ENCODE results near the gene RABGGTA.
"Not testable (repeated sequence)": the region's sequence is repeated elsewhere in the genome, so short reads cannot be mapped to it uniquely, and the experiment has no call there.

RABGGTA gene

GRCh38 chr14:24240110-24240918 is 31.1 kb downstream of the RABGGTA start:
- DNase-seq (ENCODE audit: low read depth), result no peak

DNA sequence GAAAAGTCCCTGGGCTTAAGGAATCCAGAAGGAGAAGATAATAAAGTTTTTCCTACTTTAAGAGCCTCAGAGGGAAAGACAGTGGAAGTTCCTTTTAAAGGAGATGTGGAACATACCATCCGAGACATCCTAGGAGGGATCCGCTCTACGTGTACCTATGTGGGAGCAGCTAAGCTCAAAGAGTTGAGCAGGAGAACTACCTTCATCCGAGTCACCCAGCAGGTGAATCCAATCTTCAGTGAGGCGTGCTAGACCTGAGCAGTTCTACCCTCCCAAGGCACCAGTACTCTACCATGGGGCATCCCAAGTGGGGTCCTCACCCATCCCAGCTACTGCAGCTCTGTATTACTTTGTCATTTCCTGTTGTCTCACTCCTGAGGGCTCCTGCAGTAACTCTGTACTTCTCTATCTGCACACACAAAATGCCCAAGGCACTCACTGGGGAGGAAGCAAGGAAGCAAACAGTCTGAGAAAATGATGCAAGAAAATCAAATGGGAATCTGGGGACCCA is 32.8 kb downstream of the RABGGTA start:
- DNase-seq (ENCODE audit: low read depth), result no peak

- peak; percentile 22 for DNase-seq (ENCODE audit: low read depth)
Observed at GRCh38 chr14:24238123-24238522, 33.3 kb downstream of the RABGGTA start.

DNA sequence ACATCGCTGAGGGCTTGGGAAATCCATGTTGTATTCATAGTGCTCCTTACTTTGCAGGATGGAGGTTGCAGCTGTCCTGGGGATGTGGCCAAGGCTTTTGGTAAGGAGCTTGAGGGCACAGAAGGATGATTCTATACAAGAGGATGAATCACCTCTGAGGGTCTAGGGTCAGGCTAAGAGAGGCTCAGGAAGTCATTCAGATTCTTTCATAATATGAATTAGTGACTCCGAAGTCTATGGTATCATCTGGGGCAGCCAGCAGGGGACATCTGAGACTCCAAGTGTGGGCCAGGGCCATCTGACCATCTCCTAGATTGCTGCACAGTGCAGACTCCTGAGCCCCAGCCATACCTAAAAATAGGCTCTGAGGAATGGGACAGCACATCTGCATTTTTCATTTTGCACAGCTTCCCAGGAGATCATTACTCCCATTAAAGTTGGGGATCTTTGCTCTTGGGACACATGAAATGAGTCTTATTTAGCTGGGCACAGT is 33.9 kb downstream of the RABGGTA start:
- DNase-seq (ENCODE audit: low read depth), result peak; percentile 27

DNA sequence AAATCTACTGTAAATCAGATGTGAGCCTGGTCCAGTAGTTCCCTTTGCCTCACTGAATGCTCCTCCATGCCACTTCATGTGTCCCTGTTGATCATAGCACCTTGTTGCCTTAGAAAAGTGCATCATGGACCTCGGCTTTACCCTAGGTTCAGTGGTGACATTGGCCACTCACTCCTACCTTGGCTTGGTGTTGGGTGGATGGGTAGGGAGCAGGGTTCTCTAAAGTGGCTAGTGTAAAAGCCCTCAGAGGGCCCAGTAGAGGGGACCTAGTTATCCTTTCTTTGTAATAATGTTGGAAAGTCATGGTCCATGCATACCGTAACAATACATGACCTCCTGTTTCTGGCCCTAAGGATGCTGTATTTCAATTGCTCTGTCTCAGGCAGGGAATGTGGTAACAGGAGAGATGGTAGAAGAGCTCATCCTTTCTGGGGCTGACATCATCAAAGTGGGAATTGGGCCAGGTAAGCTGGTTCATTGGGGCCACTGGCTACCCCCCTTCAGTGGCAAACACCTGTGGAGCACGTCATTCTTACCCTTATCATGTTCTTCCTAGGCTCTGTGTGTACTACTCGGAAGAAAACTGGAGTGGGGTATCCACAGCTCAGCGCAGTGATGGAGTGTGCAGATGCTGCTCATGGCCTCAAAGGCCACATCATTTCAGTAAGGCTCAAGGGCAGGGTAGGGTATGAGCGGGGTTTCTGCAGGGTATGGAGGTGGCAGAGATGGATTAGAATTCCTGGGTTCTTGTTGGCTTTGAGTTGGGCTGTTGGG is 34.5 kb downstream of the RABGGTA start:
- no peak for DNase-seq (ENCODE audit: low read depth)

DNA sequence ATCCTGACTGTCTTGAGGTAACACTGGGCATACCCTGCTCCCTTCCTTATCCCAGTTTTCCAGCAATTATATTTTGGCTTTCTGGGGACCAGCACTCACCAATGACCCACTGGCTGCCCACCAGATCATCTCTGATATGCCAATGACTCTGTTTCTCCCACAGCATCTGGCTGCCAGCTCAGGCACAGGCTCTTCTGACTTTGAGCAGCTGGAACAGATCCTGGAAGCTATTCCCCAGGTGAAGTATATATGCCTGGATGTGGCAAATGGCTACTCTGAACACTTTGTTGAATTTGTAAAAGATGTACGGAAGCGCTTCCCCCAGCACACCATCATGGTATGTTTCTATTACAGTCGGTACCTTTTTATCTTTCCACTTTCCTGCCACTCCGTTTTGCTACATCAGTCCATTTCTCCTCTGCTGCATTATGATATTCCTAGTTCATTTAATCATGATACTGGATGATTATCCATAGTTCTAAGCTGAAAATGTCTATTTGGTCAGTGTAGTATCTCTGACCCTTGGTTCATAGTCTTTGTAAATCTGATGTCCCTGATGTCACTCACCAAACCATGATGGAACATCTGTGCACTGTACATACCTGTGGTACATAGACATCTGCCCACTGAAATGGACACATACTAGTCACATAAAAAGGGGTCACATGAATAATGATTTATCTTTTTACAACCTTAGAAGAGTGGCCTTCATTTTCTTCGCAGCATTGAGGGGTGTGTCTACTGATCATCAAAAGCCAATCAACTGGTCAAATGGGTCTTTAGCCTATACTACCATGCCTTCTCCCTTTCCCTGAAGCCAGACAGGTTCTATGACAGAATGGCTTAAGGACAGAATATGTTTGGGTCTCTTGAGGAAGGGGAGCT is 35.4 kb downstream of the RABGGTA start:
- no peak for DNase-seq (ENCODE audit: low read depth)

GRCh38 chr14:24234095-24235005 is 37.0 kb downstream of the RABGGTA start:
- no peak for DNase-seq (ENCODE audit: low read depth)

DNA sequence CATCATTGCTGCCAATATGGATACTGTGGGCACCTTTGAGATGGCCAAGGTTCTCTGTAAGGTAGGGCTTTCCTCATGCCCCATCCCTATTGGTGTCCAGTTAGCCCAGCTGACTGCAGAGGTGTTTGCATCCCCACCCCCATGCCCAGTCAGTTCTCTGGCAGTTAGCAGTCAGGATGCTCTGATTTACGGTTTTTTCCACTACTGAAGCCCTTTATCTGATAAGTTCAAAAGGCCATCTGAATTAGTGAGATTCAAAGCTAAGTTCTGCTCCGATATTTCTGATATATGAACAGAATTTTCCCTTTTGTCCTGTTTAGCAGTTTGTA is 37.9 kb downstream of the RABGGTA start:
- DNase-seq (ENCODE audit: low read depth), result peak; percentile 12

DNA sequence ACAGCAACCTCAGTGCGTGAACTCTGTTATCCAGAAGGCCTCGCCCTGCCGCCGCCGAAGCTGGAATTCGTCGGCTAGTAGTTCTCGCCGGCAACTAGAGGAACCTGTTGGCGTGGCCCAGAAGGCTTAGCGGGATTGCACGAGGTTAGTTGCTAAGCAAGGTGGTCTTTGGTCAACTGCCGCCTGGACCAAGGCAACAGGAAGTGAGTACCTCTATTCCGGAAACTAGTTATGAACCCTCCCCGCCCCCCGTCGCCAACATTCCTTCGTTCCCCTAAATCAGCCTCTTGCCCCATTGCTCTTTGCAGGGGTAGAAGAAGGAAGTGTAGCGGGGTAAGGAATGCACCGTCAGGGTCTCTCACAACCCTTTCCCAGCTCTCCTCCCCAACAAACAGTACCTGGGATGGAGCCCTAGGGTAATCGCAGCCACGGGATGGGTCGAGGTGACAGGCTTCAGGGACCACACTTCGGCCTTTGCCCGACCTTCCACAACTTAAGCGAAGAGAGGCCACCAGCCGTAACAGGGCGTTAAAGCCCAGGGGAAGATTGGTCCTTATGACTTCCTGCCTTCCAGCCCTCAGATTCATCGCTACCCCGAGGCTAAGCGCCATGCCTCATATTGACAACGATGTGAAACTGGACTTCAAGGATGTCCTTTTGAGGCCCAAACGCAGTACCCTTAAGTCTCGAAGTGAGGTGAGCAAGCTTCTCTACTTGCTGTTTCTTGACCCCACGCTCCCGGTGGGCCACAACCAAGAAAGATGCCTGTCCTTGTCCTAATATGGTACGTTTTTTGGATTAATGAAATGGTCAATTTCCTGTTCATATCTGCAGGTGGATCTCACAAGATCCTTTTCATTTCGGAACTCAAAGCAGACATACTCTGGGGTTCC is 38.5 kb downstream of the RABGGTA start, which contains the start of gene GMPR2:
Gene GMPR2, plus strand, starts transcription at position 285 of the 893 bp plus-strand sequence. Its CDS starts 325 bp downstream, at position 610.
- no peak for DNase-seq (ENCODE audit: low read depth)

DNA sequence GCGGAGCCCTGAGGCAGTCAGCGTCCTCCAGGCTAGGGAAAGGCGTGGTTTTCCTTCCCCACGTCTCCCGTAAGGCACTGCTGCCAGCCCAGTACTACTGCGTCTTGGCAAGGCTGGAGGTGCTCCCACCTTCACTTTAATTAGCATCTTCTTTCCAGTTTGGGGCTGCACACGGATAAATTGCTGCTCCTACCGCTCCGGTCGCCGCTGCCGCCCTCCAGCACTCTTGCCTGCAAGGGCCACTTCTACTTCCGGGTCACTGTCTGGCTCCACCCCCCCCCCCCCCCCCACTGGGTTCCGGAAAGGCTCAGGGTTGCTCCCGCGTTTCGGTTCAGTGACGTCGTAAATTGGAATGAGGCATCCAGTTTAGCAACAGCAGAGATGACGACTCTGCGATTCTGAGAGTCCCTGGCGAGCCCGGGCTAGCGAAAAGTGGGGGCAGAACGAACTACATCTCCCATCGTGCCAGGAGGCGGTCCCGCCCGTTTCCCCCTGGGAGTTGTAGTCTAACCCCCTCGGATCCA is 39.2 kb downstream of the RABGGTA start, which contains the start of gene NEDD8:
Gene NEDD8, minus strand, starts transcription at position 247 of the 524 bp plus-strand sequence. Its CDS starts 100 bp downstream, at position 147.
- peak; percentile 94 for DNase-seq (ENCODE audit: low read depth)

GRCh38 chr14:24231263-24232120 is 39.9 kb downstream of the RABGGTA start:
- no peak for DNase-seq (ENCODE audit: low read depth)

DNA sequence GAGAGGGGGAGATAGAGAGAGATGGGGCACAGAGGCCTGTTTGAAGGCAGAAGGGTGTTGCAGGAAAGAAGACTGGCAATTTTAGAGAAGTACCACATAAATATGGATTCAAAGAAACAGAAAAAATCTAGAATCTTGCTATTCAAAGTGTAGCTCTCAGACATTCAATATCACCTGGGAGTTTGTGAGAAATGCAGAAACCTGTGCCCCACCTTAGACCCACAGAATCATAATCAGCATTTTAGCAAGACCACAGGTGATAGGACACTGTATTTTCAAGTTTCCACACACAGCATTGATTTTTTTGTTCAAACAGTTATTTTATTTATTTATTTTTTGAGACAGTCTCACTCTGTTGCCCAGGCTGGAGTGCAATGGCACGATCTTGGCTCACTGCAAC is 42.5 kb downstream of the RABGGTA start:
- DNase-seq (ENCODE audit: low read depth), result no peak

GRCh38 chr14:24226473-24226872 is 44.9 kb downstream of the RABGGTA start:
- no peak for DNase-seq (ENCODE audit: low read depth)

DNA sequence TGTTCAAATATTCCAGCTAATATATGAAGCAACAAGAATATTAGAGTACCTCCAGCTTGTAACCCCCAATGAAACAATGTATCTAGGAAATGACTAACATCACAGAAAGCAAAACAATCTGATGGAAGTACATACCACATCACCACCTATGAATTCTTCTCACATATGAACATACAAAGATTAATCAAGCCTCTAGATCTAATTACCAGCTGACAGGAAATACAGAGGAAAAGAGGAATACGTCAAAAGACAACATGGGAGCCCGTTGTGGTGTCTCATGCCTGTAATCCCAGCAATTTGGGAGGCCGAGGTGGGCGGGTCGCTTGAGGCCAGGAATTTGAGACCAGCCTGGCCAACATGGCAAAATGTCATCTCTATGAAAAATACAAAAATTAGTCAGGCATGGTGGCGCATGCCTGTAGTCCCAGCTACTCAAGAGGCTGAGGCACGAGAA is 46.8 kb downstream of the RABGGTA start:
- peak; percentile 91 for DNase-seq (ENCODE audit: low read depth)

- DNase-seq (ENCODE audit: low read depth), result not testable (repeated sequence)
Observed at GRCh38 chr14:24222987-24223386, 48.4 kb downstream of the RABGGTA start.

- no peak for DNase-seq (ENCODE audit: low read depth)
Observed at GRCh38 chr14:24219521-24219920, 51.9 kb downstream of the RABGGTA start.

GRCh38 chr14:24219080-24219479 is 52.3 kb downstream of the RABGGTA start:
- no peak for DNase-seq (ENCODE audit: low read depth)

- not testable (repeated sequence) for DNase-seq (ENCODE audit: low read depth)
Observed at GRCh38 chr14:24216876-24217275, 54.5 kb downstream of the RABGGTA start.
